Gastrocnemius medialis (tissue), 4 donors: Measurements from ENCODE around the gene FGF14.

Experiments used
- POLR2A ChIP-seq, 2 donors: fragments of 450-650 bp; IDR thresholded peaks; one replicate each; pipeline ENCODE4 v1.6.1; 2017; ENCODE audit warnings: antibody characterized with exemption in 2 of 2, mild to moderate bottlenecking in 2 of 2, moderate library complexity in 2 of 2
- TF ChIP-seq, protein P1 (sequence below), 5 experiments: fragments of 450-650 bp in 3 of 5; fragments of 200-600 bp in 2 of 5; sonication (generic) in 2 of 5; IDR thresholded peaks in 4 of 5; conservative IDR thresholded peaks in 1 of 5; 1 replicate in 4 of 5; 2 replicates in 1 of 5; pipeline ENCODE4 v1.5.1; 2016 to 2019; ENCODE audit warnings: antibody characterized with exemption in 5 of 5, mild to moderate bottlenecking in 3 of 5, moderate library complexity in 3 of 5

DNA sequence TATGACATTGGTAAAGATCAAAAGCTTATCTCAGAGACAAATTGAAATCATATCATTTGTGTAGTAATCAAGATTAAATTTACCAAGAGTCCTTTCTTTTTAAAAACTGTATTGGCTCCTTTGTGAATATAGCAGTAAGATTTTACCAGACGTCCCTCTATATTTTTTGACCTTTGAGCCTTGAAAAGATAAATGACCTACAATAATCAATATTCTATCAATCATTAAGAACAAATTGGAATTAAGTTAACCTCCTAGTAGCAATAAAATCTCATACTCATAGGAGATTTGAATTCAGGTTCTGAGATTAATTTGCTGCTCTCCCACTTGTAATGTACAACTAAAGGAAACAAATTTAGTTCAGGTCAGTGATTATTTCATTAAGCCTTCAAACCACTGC, 78.3 kb downstream of the FGF14 start:
- TF ChIP-seq, protein P1, sequence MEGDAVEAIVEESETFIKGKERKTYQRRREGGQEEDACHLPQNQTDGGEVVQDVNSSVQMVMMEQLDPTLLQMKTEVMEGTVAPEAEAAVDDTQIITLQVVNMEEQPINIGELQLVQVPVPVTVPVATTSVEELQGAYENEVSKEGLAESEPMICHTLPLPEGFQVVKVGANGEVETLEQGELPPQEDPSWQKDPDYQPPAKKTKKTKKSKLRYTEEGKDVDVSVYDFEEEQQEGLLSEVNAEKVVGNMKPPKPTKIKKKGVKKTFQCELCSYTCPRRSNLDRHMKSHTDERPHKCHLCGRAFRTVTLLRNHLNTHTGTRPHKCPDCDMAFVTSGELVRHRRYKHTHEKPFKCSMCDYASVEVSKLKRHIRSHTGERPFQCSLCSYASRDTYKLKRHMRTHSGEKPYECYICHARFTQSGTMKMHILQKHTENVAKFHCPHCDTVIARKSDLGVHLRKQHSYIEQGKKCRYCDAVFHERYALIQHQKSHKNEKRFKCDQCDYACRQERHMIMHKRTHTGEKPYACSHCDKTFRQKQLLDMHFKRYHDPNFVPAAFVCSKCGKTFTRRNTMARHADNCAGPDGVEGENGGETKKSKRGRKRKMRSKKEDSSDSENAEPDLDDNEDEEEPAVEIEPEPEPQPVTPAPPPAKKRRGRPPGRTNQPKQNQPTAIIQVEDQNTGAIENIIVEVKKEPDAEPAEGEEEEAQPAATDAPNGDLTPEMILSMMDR (IDR thresholded peaks at IDR 0.05 in 4 of 5, conservative IDR thresholded peaks at IDR 0.05 in 1 of 5) = no peak
- no peak for TF ChIP-seq POLR2A (IDR thresholded peaks at IDR 0.05)
